ENCODE measurements around the gene TICRR.

Gene TICRR

GRCh38 chr15:89628301-89628700 is 53.0 kb downstream of the TICRR start:
- Histone ChIP-seq H3K79me2 (ENCODE audit: insufficient read depth, low read length) (no peaks in the 10 kb centered on the region), H3K36me3 (ENCODE audit: insufficient read depth, low read length) (peaks cover 96% of the 10 kb centered on the region), H3K4me1 (ENCODE audit: insufficient read depth, low read length) (no peaks in the 10 kb centered on the region), H3K4me3 (ENCODE audit: low read depth in 1 of 2, low read length in 2 of 2) (no peak overlapping the region), H3K4me2 (ENCODE audit: insufficient read depth, low read length) (no peak overlapping the region), H4K20me1 (ENCODE audit: insufficient read depth, low read length) (peaks cover 13% of the 10 kb centered on the region), H3K9ac (ENCODE audit: low read depth, low read length) (no peak overlapping the region), H3K27me3 (ENCODE audit: insufficient read depth, low read length, poor library complexity) (no peaks in the 10 kb centered on the region), H3K27ac (ENCODE audit: low read length) (no peak overlapping the region), H2AFZ (ENCODE audit: low read depth, low read length) (no peak overlapping the region), H3K9me3 (ENCODE audit: insufficient read depth, low read length, severe bottlenecking) (no peaks in the 10 kb centered on the region)
- DNase-seq (no peak), ATAC-seq (ENCODE audit: insufficient read depth, low read depth) (no peak)
- TF ChIP-seq EZH2 (IDR thresholded peaks at IDR 0.05; ENCODE audit: borderline replicate concordance, low read depth, low read length, severe bottlenecking) (no peak), CTCF (IDR thresholded peaks at IDR 0.05; ENCODE audit: borderline replicate concordance, extremely low read depth, low read length, poor library complexity, severe bottlenecking) (no peak)

GRCh38 chr15:89628806-89629715 is 53.8 kb downstream of the TICRR start:
- H3K4me3 ChIP-seq (ENCODE audit: low read depth in 1 of 2, low read length in 2 of 2) = no peak overlapping the region
- peaks cover 94% of the 10 kb centered on the region for H3K36me3 ChIP-seq (ENCODE audit: insufficient read depth, low read length)
- no peak overlapping the region for H3K9ac ChIP-seq (ENCODE audit: low read depth, low read length)
- no peak overlapping the region for H3K4me2 ChIP-seq (ENCODE audit: insufficient read depth, low read length)
- no peaks in the 10 kb centered on the region for H3K4me1 ChIP-seq (ENCODE audit: insufficient read depth, low read length)
- H2AFZ ChIP-seq (ENCODE audit: low read depth, low read length) = no peak overlapping the region
- H3K27me3 ChIP-seq (ENCODE audit: insufficient read depth, low read length, poor library complexity) = no peaks in the 10 kb centered on the region
- TF ChIP-seq CTCF (IDR thresholded peaks at IDR 0.05; ENCODE audit: borderline replicate concordance, extremely low read depth, low read length, poor library complexity, severe bottlenecking) (no peak), EZH2 (IDR thresholded peaks at IDR 0.05; ENCODE audit: borderline replicate concordance, low read depth, low read length, severe bottlenecking) (no peak)
- ATAC-seq (ENCODE audit: insufficient read depth, low read depth) (no peak), DNase-seq (no peak)
- H3K79me2 ChIP-seq (ENCODE audit: insufficient read depth, low read length) = no peaks in the 10 kb centered on the region
- H3K27ac ChIP-seq (ENCODE audit: low read length) = no peak overlapping the region
- H3K9me3 ChIP-seq (ENCODE audit: insufficient read depth, low read length, severe bottlenecking) = peaks cover 4% of the 10 kb centered on the region
- H4K20me1 ChIP-seq (ENCODE audit: insufficient read depth, low read length) = peaks cover 13% of the 10 kb centered on the region

- H2AFZ ChIP-seq (ENCODE audit: low read depth, low read length) = no peak overlapping the region
- peaks cover 4% of the 10 kb centered on the region for H3K9me3 ChIP-seq (ENCODE audit: insufficient read depth, low read length, severe bottlenecking)
- H3K36me3 ChIP-seq (ENCODE audit: insufficient read depth, low read length) = peaks cover 86% of the 10 kb centered on the region
- no peak overlapping the region for H3K4me2 ChIP-seq (ENCODE audit: insufficient read depth, low read length)
- no peaks in the 10 kb centered on the region for H3K27me3 ChIP-seq (ENCODE audit: insufficient read depth, low read length, poor library complexity)
- H3K4me3 ChIP-seq (ENCODE audit: low read depth in 1 of 2, low read length in 2 of 2) = no peak overlapping the region
- H4K20me1 ChIP-seq (ENCODE audit: insufficient read depth, low read length) = peaks cover 13% of the 10 kb centered on the region; the same call in 1 of the 2 replicates
- TF ChIP-seq CTCF (IDR thresholded peaks at IDR 0.05; ENCODE audit: borderline replicate concordance, extremely low read depth, low read length, poor library complexity, severe bottlenecking) = no peak
- TF ChIP-seq EZH2 (IDR thresholded peaks at IDR 0.05; ENCODE audit: borderline replicate concordance, low read depth, low read length, severe bottlenecking) = no peak
- H3K4me1 ChIP-seq (ENCODE audit: insufficient read depth, low read length) = no peaks in the 10 kb centered on the region
- H3K9ac ChIP-seq (ENCODE audit: low read depth, low read length) = no peak overlapping the region
- H3K27ac ChIP-seq (ENCODE audit: low read length) = no peak overlapping the region
- no peak for ATAC-seq (ENCODE audit: insufficient read depth, low read depth)
- no peak for DNase-seq
- H3K79me2 ChIP-seq (ENCODE audit: insufficient read depth, low read length) = no peaks in the 10 kb centered on the region
These were observed 54.6 kb downstream of the TICRR start for GRCh38 chr15:89629829-89630228.
